Iris pigment epithelial cell (primary cell): ENCODE data around the gene CALN1.

ENCODE experiments used
- DNase-seq: peaks from one replicate; pipeline ENCODE4 v3.0.0-alpha.2; 2011; ENCODE audit warnings: low read depth

Gene CALN1

GRCh38 chr7:71785216-71785615 is 626.9 kb downstream of the CALN1 start:
- DNase-seq: no peak

- no peak for DNase-seq
Observed at GRCh38 chr7:71784781-71785180, 627.4 kb downstream of the CALN1 start.

- DNase-seq: no peak
Observed at GRCh38 chr7:71784180-71784579, 628.0 kb downstream of the CALN1 start.

- DNase-seq: no peak
Observed at GRCh38 chr7:71783779-71784178, 628.4 kb downstream of the CALN1 start.

- no peak for DNase-seq
Observed at GRCh38 chr7:71782051-71782450, 630.1 kb downstream of the CALN1 start.

GRCh38 chr7:71780282-71780681 is 631.9 kb downstream of the CALN1 start:
- no peak for DNase-seq

- DNase-seq: no peak
Observed at GRCh38 chr7:71777278-71777677, 634.9 kb downstream of the CALN1 start.

GRCh38 chr7:71776726-71777125 is 635.4 kb downstream of the CALN1 start:
- no peak for DNase-seq

- DNase-seq: peak; percentile 25
Observed at GRCh38 chr7:71775648-71776047, 636.5 kb downstream of the CALN1 start.

GRCh38 chr7:71772779-71773178 is 639.4 kb downstream of the CALN1 start:
- DNase-seq: no peak

GRCh38 chr7:71770269-71770907 is 641.8 kb downstream of the CALN1 start:
- peak; percentile 7 for DNase-seq

- DNase-seq: no peak
Observed at GRCh38 chr7:71769326-71769725, 642.8 kb downstream of the CALN1 start.

- DNase-seq: no peak
Observed at GRCh38 chr7:71768450-71768849, 643.7 kb downstream of the CALN1 start.

GRCh38 chr7:71766016-71766415 is 646.1 kb downstream of the CALN1 start:
- no peak for DNase-seq

- DNase-seq: no peak
Observed at GRCh38 chr7:71761336-71761735, 650.8 kb downstream of the CALN1 start.

- DNase-seq: no peak
Observed at GRCh38 chr7:71754828-71755227, 657.3 kb downstream of the CALN1 start.

- DNase-seq: no peak
Observed at GRCh38 chr7:71753956-71754664, 658.0 kb downstream of the CALN1 start.

GRCh38 chr7:71753236-71753635 is 658.9 kb downstream of the CALN1 start:
- DNase-seq: no peak

- peak; percentile 5 for DNase-seq
Observed at GRCh38 chr7:71752171-71752935, 659.8 kb downstream of the CALN1 start.

GRCh38 chr7:71750290-71750689 is 661.8 kb downstream of the CALN1 start:
- DNase-seq: no peak

- no peak for DNase-seq
Observed at GRCh38 chr7:71746006-71746405, 666.1 kb downstream of the CALN1 start.

- no peak for DNase-seq
Observed at GRCh38 chr7:71740174-71740560, 672.0 kb downstream of the CALN1 start.

GRCh38 chr7:71739520-71740173 is 672.5 kb downstream of the CALN1 start:
- DNase-seq: no peak
